SK-N-SH treated with all-trans-retinoic acid at 6 μM for 48 hours (cell line): ENCODE data around the gene C6orf89.

Experiments used
- CSDC2 ChIP-seq: fragments of 250-450 bp; sonication (Bioruptor Pico); IDR thresholded peaks from 2 replicates; pipeline ENCODE4 v1.5.0; 2020; ENCODE audit warnings: mild to moderate bottlenecking, moderate library complexity
- CSRNP3 ChIP-seq: fragments of 250-450 bp; sonication (Bioruptor Pico); IDR thresholded peaks from 2 replicates; pipeline ENCODE4 v1.5.1; 2021; ENCODE audit warnings: mild to moderate bottlenecking, moderate library complexity
- ISL1 ChIP-seq: fragments of 250-450 bp; sonication (Bioruptor Pico); IDR thresholded peaks from 2 replicates; pipeline ENCODE4 v2.1.2; 2022; ENCODE audit warnings: mild to moderate bottlenecking, moderate library complexity
- POU6F1 ChIP-seq: fragments of 250-450 bp; sonication (Bioruptor Pico); IDR thresholded peaks from 2 replicates; pipeline ENCODE4 v1.8.0; 2021; ENCODE audit warnings: low read depth, mild to moderate bottlenecking, moderate library complexity, borderline replicate concordance
- SNAI2 ChIP-seq: fragments of 250-450 bp; sonication (Bioruptor Pico); IDR thresholded peaks from 2 replicates; pipeline ENCODE4 v1.5.0; 2020; ENCODE audit warnings: mild to moderate bottlenecking, moderate library complexity
- ZNF565 ChIP-seq: fragments of 450-650 bp; formaldehyde crosslinking; conservative IDR thresholded peaks from 2 replicates; pipeline ENCODE4 v1.5.0; 2020; ENCODE audit warnings: low read depth, mild to moderate bottlenecking, moderate library complexity

- no peak for TF ChIP-seq CSDC2 (CRISPR knock-in tag)
- no peak for TF ChIP-seq ISL1 (CRISPR knock-in tag)
- TF ChIP-seq CSRNP3: no peak
- TF ChIP-seq ZNF565 (CRISPR knock-in tag): no peak
- TF ChIP-seq POU6F1 (CRISPR knock-in tag): no peak
- no peak for TF ChIP-seq SNAI2 (CRISPR knock-in tag)
These were observed 44.0 kb upstream of the C6orf89 start for GRCh38 chr6:36841756-36842155.
